Stimulated activated CD4-positive, alpha-beta T cell treated with anti-CD3 and anti-CD28 coated beads, TNF-alpha, amount 100 ng/mL, for 4 hours (primary cell): ENCODE results near the gene RAB39B.

ENCODE experiments used
- DNase-seq, 3 experiments: peaks; one replicate each; pipeline ENCODE4 v3.0.0-alpha.2; 2020; ENCODE audit warnings: low read depth in 3 of 3

The RAB39B gene

GRCh38 chrX:155215443-155216178 is 48.7 kb downstream of the RAB39B start:
- DNase-seq: no peak

DNA sequence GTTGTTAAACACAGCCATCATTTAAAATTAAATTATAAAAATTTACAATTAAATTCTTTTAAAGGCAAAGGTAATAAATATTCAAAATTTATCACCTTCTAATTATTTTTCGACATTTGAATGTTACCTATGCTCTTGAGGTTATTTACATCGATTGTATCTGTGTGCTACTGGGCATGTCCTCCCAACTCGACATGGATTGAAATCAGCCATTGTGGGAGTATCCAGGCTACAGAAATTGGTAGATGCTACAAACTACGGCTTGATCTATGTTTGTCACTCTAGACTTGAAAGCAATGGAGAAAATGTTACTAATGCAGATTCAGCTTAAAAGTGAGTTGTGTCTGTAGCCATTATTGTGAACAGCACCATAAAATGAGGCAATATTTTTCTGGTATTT is 50.6 kb downstream of the RAB39B start:
- no peak for DNase-seq

- no peak for DNase-seq
These were observed 53.1 kb downstream of the RAB39B start for GRCh38 chrX:155211208-155211607.
